ENCODE data around the gene AGRP.

DNA sequence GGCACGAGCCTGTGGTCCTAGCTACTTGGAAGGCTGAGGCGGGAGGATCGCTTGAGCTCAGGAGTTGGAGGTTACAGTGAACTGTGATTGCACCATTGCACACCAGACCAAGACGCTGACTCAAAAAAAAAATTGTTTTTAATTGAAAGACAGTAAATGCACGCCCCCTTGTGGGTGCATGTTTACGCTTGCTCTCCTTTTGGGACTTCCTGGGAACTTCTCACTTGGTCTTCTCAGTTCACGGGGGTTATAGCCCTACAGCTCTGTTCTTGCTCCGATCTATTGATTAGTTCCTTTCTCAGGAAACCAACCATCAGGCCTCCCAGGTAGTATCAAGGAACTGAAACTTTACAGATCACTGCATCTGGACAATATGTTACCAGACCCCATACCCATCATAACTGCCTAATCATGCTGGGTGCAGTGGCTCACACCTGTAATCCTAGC is 31.1 kb upstream of the AGRP start:
- TF ChIP-seq CTCF (IDR thresholded peaks at IDR 0.05) = peak; percentile 64 to 76 (median 70)
- TF ChIP-seq POLR2A (IDR thresholded peaks at IDR 0.05) = no peak

Data from Peyer's patch (tissue), 4 donors.